ENCODE results near the gene FGB.
"Not testable (repeated sequence)": the region's sequence is repeated elsewhere in the genome, so short reads cannot be mapped to it uniquely, and the experiment has no call there.

FGB gene

DNA sequence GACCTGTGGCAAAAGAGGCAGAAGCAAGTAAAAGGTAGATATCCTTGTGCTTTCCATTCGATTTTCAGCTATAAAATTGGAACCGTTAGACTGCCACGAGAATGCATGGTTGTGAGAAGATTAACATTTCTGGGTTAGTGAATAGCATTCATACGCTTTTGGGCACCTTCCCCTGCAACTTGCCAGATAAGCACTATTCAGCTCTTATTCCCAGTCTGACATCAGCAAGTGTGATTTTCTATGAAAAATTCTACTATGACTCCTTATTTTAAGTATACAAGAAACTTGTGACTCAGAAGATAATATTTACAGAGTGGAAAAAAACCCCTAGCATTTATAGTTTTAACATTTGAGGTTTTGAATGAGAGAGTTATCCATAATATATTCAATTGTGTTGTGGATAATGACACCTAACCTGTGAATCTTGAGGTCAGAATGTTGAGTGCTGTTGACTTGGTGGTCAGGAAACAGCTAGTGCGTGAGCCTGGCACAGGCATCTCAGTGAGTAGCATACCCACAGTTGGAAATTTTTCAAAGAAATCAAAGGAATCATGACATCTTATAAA lies 3.9 kb downstream of the FGB start:
- DNase-seq = no peak

DNA sequence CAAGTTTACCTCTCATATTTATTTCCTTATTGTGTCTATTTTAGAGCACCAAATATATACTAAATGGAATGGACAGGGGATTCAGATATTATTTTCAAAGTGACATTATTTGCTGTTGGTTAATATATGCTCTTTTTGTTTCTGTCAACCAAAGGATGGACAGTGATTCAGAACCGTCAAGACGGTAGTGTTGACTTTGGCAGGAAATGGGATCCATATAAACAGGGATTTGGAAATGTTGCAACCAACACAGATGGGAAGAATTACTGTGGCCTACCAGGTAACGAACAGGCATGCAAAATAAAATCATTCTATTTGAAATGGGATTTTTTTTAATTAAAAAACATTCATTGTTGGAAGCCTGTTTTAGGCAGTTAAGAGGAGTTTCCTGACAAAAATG lies 6.2 kb downstream of the FGB start:
- DNase-seq = no peak

GRCh38 chr4:154569584-154569983 lies 6.8 kb downstream of the FGB start:
- DNase-seq = no peak

GRCh38 chr4:154573190-154573870 lies 10.5 kb downstream of the FGB start:
- no peak for DNase-seq

GRCh38 chr4:154574311-154574710 lies 11.5 kb downstream of the FGB start:
- DNase-seq = no peak

GRCh38 chr4:154577324-154577723 lies 14.5 kb downstream of the FGB start:
- DNase-seq = no peak

DNA sequence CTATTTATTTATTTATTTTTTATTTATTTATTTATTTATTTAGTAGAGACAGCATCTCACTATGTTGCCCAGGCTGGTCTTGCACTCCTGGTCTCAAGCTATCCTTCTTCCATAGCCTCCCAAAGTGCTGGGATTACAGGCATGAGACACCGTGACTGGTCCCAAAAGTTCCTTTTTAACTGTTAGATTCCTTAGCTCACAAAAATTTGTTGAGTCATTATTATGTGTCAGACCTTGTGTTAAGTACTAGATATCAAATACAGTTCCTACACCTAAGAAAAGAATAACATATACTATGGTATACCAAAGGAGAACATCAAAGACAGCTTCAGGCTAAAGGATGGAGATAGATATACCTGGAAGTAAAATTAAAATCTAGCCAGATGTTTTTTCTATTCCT lies 16.1 kb downstream of the FGB start:
- no peak for DNase-seq

DNA sequence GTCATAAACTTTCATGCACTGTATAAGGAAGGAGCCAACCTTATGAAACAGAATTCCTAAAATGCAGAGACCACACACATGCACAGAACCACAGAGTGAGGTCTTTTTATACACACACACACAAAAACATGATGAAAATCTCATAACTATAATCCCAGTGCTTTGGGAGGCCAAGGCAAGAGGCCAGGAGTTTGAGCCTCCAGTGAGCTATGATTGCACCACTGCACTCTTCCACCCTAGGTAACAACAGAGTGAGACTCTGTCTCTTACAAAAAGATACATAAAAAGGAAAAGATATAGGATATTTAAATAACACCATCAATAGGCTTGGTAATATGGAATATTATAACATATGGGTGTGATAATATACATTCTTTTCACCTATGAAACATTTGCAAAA lies 17.1 kb downstream of the FGB start:
- no peak for DNase-seq

- no peak for DNase-seq
These were observed 19.9 kb downstream of the FGB start for GRCh38 chr4:154582723-154583122.

DNA sequence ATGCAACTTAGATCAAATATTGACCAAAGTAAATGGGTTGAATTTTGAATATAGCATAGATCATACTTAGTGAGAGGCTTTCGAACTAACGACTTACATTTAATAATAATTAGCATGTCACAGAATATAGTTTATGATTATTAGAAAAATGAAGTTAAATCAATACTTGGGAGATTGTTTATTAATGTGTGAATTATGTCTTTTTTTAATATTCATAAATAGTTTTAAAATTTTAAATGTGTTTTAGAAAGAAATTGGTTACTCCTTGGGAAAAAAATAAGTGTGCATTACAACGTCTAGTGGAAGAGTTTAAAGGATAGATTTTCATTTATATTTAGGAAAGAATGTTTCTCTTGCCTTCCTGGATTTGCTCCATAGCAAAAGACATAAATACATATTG lies 20.4 kb downstream of the FGB start:
- no peak for DNase-seq

GRCh38 chr4:154583677-154584076 lies 20.9 kb downstream of the FGB start:
- no peak for DNase-seq

DNA sequence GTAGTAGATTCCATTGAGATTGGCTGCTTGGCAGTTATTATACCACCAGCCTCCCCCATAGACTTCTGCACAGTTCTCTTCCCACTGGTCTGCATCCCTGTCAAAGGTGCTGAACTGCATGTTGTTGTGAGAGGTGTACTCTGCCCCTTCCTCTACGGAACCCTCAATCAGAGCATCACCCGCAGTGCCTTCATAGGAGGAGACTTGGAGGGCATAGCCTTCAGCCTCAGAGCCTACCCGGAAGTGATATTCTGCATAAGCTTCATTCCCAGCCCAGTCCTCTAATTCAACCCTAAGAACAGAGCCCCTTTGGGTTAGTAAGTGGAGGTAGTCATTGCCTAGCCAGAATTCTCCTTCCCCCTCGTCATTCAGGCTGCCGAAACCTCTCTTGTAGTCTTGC lies 21.4 kb downstream of the FGB start:
- DNase-seq = no peak

DNA sequence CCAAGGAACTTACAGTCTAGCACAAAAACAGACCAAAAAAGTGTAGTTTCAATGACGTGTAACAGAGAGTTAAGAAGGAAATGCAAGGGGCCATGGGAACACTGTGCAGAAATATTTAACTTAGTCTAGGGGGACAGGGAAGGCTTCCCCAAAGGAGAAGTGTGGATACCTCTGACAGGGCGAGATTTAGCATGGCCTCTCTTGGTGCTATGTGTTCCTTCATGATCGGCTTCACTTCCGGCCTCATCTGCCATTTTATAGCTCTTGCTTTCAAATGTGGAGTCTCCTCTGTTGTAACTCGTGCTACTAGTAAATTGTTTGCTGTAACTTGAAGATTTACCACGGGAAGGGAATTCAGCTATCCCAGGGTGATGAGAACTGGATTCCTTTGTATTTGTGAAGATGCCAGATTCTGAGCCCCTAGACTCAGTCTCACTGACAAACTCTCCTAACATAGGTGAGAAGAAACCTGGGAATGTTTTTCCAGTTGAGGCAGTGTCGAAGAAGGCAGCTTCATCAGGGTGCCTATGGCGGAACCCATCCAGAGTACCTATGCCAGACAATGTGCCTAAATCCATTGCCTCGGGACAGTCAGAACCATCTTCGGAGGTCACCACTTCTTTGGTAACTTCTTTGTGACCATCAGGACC lies 22.7 kb downstream of the FGB start:
- no peak for DNase-seq

- DNase-seq = no peak
These were observed 23.7 kb downstream of the FGB start for GRCh38 chr4:154586296-154587033.

DNA sequence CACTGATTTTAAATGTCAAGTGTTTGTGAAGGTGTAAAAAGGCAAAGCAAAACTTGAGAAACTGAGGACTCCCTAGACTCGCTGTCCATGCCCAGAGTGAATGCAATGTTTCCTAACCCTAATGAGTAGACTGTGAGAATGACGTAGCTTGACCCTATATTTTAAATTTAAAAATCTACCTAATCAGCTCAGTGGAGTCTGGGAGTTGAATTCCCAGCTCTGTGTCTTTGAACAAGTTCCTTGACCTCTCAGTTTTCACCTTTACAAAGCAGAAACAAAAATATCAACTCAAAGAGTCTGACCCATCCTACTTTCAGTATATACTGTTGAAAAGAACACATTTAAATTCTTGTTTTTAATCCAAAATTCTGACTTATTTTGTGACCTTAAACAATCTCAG lies 25.4 kb downstream of the FGB start:
- no peak for DNase-seq

- DNase-seq = no peak
These were observed 26.7 kb downstream of the FGB start for GRCh38 chr4:154589296-154590197.

GRCh38 chr4:154590329-154591006 lies 27.7 kb downstream of the FGB start, which contains the start of gene FGA:
Gene FGA (minus strand): TSS chr4:154590742. CDS start chr4:154590687, 55 bp downstream.
- no peak for DNase-seq

DNA sequence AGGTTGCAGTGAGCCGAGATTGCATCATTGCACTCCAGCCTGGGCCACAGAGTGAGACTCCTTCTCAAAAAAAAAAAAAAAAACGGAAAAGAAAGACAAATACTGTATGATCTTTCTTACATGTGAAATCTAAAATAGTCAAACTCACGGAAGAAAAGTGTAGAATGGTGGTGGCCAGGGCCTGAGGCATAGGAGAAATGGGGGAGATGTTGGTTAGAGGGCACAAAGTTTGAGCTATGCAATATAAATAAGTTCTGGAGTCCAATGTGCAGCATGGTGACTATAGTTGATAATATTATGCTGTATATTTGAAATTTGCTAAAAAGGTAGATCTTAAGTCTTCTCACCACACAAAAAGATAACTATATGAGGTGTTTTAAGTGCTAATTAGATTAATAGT lies 29.1 kb downstream of the FGB start:
- DNase-seq = no peak

GRCh38 chr4:154593868-154594267 lies 31.1 kb downstream of the FGB start:
- no peak for DNase-seq

GRCh38 chr4:154594343-154594742 lies 31.5 kb downstream of the FGB start:
- not testable (repeated sequence) for DNase-seq

GRCh38 chr4:154595807-154596206 lies 33.0 kb downstream of the FGB start:
- DNase-seq = no peak

GRCh38 chr4:154597281-154597680 lies 34.5 kb downstream of the FGB start:
- not testable (repeated sequence) for DNase-seq

All from NCI-H1105 (cell line).